Measurements from ENCODE around the gene SORCS1.

- TF ChIP-seq CTCF (IDR thresholded peaks at IDR 0.05; ENCODE audit: insufficient read depth, low read depth, low read length) (no peak), EZH2 (IDR thresholded peaks at IDR 0.05; ENCODE audit: insufficient read depth, low read length) (no peak)
These were observed 456.8 kb downstream of the SORCS1 start for GRCh38 chr10:106707657-106708056.
